ENCODE results near the gene MSRB3.

The MSRB3 gene

DNA sequence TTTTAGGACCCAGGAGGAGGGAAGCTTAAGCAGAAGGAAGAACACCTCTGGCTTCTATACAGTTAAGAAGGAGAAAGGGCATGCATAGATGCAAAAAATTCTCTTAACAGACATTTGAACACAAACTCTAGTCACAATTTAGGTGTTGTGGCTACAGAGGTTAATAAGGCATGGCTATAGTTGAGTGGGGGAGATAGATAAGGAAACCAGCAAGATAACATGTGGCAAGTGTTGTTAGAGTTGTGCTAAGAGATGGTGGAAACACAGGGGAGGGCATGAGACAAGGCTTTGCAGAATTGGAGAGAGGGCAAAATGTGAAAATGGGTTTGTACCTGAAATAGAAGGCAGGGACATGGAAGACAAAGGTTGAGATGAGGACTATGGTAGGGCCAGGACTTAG lies 88.9 kb downstream of the MSRB3 start:
- TF ChIP-seq TAF1 (IDR thresholded peaks at IDR 0.05; ENCODE audit: borderline replicate concordance, low read depth, low read length) (no peak), POLR2AphosphoS5 (IDR thresholded peaks at IDR 0.05; ENCODE audit: low read depth, low read length) (no peak), POLR2A (IDR thresholded peaks at IDR 0.05; ENCODE audit: low read depth, low read length) (no peak)
- no peak for DNase-seq (ENCODE audit: insufficient read length)
- FAIRE-seq, result no peak

DNA sequence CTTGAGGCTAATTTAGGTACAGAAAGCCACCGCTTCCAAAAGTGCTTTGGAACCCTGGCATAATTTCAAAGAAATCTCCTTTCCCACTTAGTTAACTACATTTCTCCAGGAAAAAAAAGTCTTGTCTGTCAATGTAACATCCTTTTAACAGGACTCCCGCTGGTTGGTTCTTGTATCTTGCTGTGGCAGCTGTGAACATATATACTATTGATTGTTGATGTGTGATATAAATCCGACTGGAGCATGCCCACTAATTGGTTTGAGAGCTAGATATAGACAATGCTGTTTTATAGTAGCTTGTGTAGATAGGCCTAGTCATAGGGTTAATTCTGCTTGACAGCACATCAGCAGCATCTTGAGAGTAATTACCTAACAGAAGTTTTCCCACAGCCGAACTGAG lies 89.6 kb downstream of the MSRB3 start:
- no peak for TF ChIP-seq TAF1 (IDR thresholded peaks at IDR 0.05; ENCODE audit: borderline replicate concordance, low read depth, low read length)
- DNase-seq (ENCODE audit: insufficient read length) (no peak), FAIRE-seq (no peak)

DNA sequence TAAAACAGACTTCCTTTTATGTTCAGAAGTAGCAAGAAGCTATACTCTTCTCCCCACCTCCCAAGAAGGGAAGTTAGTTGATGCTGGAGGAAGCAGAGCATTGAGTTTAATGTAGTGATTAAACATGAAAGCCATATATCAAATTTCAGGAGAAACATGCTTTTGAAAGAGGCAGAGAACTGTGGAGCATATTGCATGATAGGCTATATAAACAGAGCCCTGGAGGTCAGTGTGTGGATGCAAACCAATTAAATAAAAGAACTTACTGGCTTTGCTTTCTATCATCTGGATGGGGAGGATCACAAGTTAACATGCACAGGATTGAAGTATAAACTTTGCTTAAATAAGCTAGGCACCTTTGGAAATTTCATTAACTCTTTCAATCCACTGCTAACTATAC lies 94.1 kb downstream of the MSRB3 start:
- no peak for TF ChIP-seq TAF1 (IDR thresholded peaks at IDR 0.05; ENCODE audit: borderline replicate concordance, low read depth, low read length)
- no peak for TF ChIP-seq POLR2AphosphoS5 (IDR thresholded peaks at IDR 0.05; ENCODE audit: low read depth, low read length)
- TF ChIP-seq POLR2A (IDR thresholded peaks at IDR 0.05; ENCODE audit: low read depth, low read length), result no peak
- FAIRE-seq, result no peak

DNA sequence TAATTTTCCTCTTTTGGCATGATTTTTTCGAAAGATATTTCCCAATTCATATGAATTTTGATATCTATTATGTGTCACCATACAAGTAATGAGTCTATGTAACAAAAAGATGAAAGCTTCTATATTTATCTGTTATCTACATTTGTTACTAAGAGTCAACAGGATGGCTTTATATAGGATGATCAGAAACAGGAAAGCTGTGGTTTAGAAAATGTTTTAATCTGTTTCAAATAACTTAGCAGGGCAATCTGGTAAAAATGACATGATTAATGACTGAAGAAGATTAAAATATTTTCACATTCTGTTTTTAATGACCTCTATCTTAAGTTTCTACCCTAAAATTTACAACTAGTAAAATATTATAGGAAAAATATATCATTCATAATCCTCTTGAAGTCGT lies 105.8 kb downstream of the MSRB3 start:
- TF ChIP-seq TAF1 (IDR thresholded peaks at IDR 0.05; ENCODE audit: borderline replicate concordance, low read depth, low read length) (no peak), POLR2A (IDR thresholded peaks at IDR 0.05; ENCODE audit: low read depth, low read length) (no peak), POLR2AphosphoS5 (IDR thresholded peaks at IDR 0.05; ENCODE audit: low read depth, low read length) (no peak)
- DNase-seq (ENCODE audit: insufficient read length) (no peak), FAIRE-seq (no peak)

More for the DNA sequence above, 94.1 kb downstream of the MSRB3 start:
- no peak for DNase-seq (ENCODE audit: insufficient read length)

DNA sequence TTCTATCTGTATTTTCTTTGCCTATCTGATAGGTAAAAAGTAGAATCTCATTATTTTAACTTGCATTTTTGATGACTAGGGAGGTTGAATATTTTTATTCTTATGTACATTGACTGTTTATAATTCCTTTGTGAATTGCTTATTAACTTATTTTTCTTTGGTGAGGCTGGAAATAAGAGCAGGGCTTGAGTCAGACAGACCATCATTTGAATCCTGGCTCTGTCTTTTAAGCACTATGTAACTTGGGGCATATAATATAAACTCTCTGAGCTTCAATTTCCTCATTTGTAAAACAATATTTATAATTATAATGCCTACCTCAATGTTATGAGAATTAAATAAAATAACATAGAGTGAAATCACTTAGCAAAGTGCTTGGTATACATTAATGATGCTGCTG lies 108.9 kb downstream of the MSRB3 start:
- DNase-seq (ENCODE audit: insufficient read length) (no peak), FAIRE-seq (no peak)
- TF ChIP-seq POLR2A (IDR thresholded peaks at IDR 0.05; ENCODE audit: low read depth, low read length) (no peak), TAF1 (IDR thresholded peaks at IDR 0.05; ENCODE audit: borderline replicate concordance, low read depth, low read length) (no peak), POLR2AphosphoS5 (IDR thresholded peaks at IDR 0.05; ENCODE audit: low read depth, low read length) (no peak)

DNA sequence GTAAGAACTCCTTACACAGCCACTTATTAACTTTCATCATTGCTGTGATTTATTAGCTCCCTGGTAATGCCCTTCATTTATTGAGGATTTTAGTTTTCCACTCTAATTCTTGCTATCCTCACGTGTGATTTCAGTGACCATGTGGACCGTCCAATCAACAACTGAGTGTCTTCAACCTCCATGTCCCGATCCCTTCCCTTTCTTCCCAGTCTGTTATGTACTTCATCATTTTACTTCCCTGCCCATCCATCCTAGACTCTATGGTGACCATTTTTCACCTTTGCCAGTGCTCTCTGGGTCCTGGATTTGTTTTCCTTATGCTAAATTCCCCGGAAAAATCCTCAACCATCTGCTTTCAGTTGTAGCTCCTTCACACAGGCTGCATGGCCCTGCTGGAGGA lies 111.0 kb downstream of the MSRB3 start:
- TF ChIP-seq POLR2AphosphoS5 (IDR thresholded peaks at IDR 0.05; ENCODE audit: low read depth, low read length), result no peak
- DNase-seq (ENCODE audit: insufficient read length) (no peak), FAIRE-seq (no peak)

DNA sequence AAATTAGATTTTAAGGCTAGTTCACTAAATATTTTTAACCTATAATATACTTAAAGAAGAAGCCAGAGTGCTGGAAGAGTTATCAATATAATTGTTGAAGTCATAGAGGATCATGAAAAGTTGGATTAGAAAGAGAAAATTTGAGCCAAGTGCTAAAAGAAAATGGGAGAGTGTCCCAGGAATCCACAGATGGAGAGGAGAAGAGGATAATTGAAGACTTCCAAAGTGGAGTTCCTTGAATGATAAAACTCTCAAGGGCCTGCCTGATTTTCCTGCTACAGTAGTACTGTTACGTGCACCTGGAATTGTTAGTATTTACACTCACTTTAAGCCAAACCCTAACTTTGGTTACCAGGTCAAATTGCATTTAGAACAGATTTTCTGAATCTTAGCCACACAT lies 113.2 kb downstream of the MSRB3 start:
- DNase-seq (ENCODE audit: insufficient read length) (no peak), FAIRE-seq (no peak)
- TF ChIP-seq TAF1 (IDR thresholded peaks at IDR 0.05; ENCODE audit: borderline replicate concordance, low read depth, low read length) (no peak), POLR2A (IDR thresholded peaks at IDR 0.05; ENCODE audit: low read depth, low read length) (no peak), POLR2AphosphoS5 (IDR thresholded peaks at IDR 0.05; ENCODE audit: low read depth, low read length) (no peak)

DNA sequence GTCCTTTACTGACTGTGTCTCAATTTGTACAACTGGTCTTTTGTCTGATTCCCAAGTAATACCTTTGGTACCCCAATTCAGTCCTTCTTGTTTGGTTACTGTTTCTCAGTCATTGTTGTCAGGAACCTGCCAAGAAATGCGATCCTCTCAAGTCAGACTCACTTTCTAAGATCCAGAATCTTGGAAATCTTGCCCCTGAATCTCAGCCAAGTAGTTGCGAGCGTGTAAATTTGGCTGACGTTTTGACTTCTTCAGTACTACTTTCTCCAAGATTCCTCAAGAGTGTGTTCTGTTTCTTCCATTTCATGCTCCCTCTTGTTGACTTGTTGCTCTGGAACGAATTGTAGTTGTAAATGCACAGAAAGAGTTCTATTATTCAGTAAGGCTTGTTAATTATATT lies 114.0 kb downstream of the MSRB3 start:
- no peak for TF ChIP-seq POLR2A (IDR thresholded peaks at IDR 0.05; ENCODE audit: low read depth, low read length)
- no peak for TF ChIP-seq TAF1 (IDR thresholded peaks at IDR 0.05; ENCODE audit: borderline replicate concordance, low read depth, low read length)
- TF ChIP-seq POLR2AphosphoS5 (IDR thresholded peaks at IDR 0.05; ENCODE audit: low read depth, low read length), result no peak
- FAIRE-seq, result no peak
- no peak for DNase-seq (ENCODE audit: insufficient read length)

DNA sequence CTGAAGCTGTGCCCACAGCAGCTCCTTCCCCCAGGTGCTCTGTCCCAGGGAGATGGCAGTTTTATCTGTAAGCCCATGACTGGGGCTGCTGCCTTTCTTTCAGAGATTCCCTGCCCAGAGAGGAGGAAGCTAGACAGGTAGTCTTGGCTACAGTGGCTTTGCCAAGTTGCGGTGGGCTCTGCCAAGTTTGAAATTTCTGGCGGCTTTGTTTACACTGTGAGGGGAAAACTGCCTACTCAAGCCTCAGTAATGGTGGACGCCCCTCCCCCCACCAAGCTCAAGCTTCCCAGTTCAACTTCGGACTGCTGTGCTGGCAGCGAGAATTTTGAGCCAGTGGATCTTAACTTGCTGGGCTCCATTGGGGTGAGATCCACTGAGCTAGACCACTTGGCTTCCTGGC lies 124.7 kb downstream of the MSRB3 start:
- TF ChIP-seq POLR2AphosphoS5 (IDR thresholded peaks at IDR 0.05; ENCODE audit: low read depth, low read length) (no peak), POLR2A (IDR thresholded peaks at IDR 0.05; ENCODE audit: low read depth, low read length) (no peak), TAF1 (IDR thresholded peaks at IDR 0.05; ENCODE audit: borderline replicate concordance, low read depth, low read length) (no peak)
- DNase-seq (ENCODE audit: insufficient read length) (no peak), FAIRE-seq (no peak)

DNA sequence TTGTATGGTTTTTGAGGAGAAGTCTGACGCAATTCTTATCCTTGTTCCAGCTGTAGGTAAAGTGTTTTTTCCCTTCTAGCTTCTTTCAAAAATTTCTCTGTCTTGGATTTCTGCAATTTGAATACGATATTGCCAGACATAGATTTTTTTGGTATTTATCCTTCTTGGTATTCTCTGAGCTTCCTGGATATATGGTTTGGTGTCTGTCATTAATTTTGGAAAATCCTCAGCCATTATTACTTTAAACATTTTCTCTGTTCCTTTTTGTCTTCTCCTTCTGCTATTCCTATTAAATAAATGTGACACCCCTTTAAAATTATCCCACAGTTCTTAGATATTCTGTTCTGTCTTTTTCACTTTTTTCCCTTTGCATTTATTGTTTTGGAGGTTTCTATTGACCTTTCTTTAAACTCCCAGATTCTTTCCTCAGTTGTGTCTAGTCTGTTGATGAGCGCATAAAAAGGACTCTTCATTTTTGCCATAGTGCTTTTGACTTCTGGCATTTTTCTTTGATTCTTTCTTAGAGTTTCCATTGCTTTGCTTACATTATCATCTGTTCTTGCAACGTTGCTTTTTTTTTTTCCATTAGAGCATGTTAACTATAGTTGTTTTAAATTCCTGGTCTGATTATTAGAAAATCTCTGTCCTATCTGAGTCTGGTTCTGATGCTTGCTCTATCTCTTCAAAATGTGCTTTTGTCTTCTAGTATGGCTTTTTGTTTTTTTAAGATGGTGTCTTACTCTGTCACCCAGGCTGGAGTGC lies 129.1 kb downstream of the MSRB3 start:
- TF ChIP-seq TAF1 (IDR thresholded peaks at IDR 0.05; ENCODE audit: borderline replicate concordance, low read depth, low read length) (no peak), POLR2AphosphoS5 (IDR thresholded peaks at IDR 0.05; ENCODE audit: low read depth, low read length) (no peak), POLR2A (IDR thresholded peaks at IDR 0.05; ENCODE audit: low read depth, low read length) (no peak)

DNA sequence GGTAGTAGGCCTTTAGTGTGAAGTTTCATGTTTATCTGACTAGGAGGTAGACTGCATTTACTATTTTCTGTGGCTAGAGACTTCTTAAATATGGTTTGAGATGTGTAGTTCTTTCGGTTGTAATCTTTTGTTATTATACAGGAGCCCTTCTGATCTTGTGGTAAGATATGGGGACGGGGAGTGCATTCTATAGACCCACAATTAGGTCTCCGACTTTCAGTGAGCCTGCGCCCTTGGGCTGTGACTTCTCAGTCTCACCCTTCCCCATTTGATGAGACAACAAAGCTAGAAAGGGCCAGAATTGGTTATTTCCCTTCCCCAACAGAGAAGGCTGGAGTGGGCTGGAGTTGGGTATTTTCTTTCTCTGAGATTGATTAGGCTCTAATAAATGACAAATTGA lies 130.0 kb downstream of the MSRB3 start:
- TF ChIP-seq POLR2A (IDR thresholded peaks at IDR 0.05; ENCODE audit: low read depth, low read length), result no peak
- no peak for TF ChIP-seq POLR2AphosphoS5 (IDR thresholded peaks at IDR 0.05; ENCODE audit: low read depth, low read length)
- no peak for TF ChIP-seq TAF1 (IDR thresholded peaks at IDR 0.05; ENCODE audit: borderline replicate concordance, low read depth, low read length)
- FAIRE-seq, result no peak
- no peak for DNase-seq (ENCODE audit: insufficient read length)

More for the DNA sequence above, 129.1 kb downstream of the MSRB3 start:
- DNase-seq (ENCODE audit: insufficient read length), result no peak
- no peak for FAIRE-seq

DNA sequence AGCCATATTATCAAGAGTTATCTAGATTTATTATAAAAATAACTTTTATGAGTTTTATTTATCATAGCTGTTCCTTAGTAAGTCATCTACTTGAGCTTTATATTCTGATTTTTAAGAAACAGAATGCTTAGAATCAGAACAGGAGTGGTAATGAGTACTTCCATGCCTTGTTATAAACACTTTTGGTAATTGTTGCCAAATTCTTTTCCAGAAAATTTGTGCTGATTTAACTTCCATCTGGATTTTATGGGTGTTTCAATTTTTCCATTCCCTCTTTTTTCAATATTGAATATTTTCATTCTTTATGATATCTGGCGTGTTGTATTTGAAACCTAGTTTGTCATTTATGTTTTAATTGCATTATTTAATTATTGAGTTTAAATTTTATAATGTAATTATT lies 131.2 kb downstream of the MSRB3 start:
- TF ChIP-seq TAF1 (IDR thresholded peaks at IDR 0.05; ENCODE audit: borderline replicate concordance, low read depth, low read length) (no peak), POLR2AphosphoS5 (IDR thresholded peaks at IDR 0.05; ENCODE audit: low read depth, low read length) (no peak), POLR2A (IDR thresholded peaks at IDR 0.05; ENCODE audit: low read depth, low read length) (no peak)
- FAIRE-seq (no peak), DNase-seq (ENCODE audit: insufficient read length) (no peak)

DNA sequence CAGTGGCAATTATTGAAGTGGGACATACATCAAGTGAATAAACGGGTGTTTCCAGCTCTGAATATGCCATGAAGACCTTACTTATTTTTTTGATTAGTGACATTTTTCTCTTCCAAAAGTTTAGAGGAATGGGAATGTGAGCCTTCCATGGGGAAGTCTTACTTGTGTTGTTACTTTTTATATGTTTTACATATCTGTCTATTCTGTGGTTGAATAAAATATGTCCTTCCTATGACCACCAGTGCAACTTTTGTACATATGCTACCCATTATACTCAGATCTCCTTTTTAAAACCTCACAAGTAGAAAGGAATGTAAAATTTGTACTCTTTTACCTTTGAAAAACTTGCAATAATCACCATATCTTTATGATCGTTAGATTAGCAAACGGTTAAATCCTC lies 132.7 kb downstream of the MSRB3 start:
- FAIRE-seq (no peak), DNase-seq (ENCODE audit: insufficient read length) (no peak)
- no peak for TF ChIP-seq TAF1 (IDR thresholded peaks at IDR 0.05; ENCODE audit: borderline replicate concordance, low read depth, low read length)
- no peak for TF ChIP-seq POLR2AphosphoS5 (IDR thresholded peaks at IDR 0.05; ENCODE audit: low read depth, low read length)
- no peak for TF ChIP-seq POLR2A (IDR thresholded peaks at IDR 0.05; ENCODE audit: low read depth, low read length)

Data from GM12892 (cell line).